HepG2 (cell line): ENCODE measurements around the gene HSD3B7. TPM values are rescaled to one million over a fixed set of nuclear protein-coding genes. Genes with fewer than 3 reads are reported as not detected.

Experiments used
- BRD4 ChIP-seq: sonication (generic); formaldehyde crosslinking; IDR thresholded peaks from 2 replicates; pipeline ENCODE4 v1.4.0; 2020; ENCODE audit warnings: missing genetic modification reagents
- GMEB2 ChIP-seq: IDR thresholded peaks from 2 replicates; pipeline ENCODE4 v1.6.1; 2016; ENCODE audit warnings: missing biosample characterization, missing genetic modification reagents, low read depth
- GPBP1L1 ChIP-seq: sonication (generic); formaldehyde crosslinking; IDR thresholded peaks from 2 replicates; pipeline ENCODE4 v1.5.0; 2020; ENCODE audit warnings: mild to moderate bottlenecking, missing genetic modification reagents
- GTF2F1 ChIP-seq: fragments of 150-350 bp; IDR thresholded peaks from 2 replicates; pipeline ENCODE4 v1.6.1; 2014; ENCODE audit warnings: low read length
- HOXA9 ChIP-seq: sonication (generic); formaldehyde crosslinking; IDR thresholded peaks from 2 replicates; pipeline ENCODE4 v1.8.1; 2022; ENCODE audit warnings: missing genetic modification reagents, mild to moderate bottlenecking, moderate library complexity, borderline replicate concordance
- KDM6A ChIP-seq: IDR thresholded peaks from 2 replicates; pipeline ENCODE4 v1.6.1; 2016; ENCODE audit warnings: low read depth
- NKX3-1 ChIP-seq: sonication (generic); formaldehyde crosslinking; IDR thresholded peaks from 2 replicates; pipeline ENCODE4 v1.5.0; 2020; ENCODE audit warnings: missing genetic modification reagents
- RARG ChIP-seq: sonication (generic); formaldehyde crosslinking; IDR thresholded peaks from 2 replicates; pipeline ENCODE4 v1.4.0; 2020; ENCODE audit warnings: low read depth, mild to moderate bottlenecking, missing genetic modification reagents
- RBM39 ChIP-seq: fragments of 200-400 bp; formaldehyde crosslinking; IDR thresholded peaks from one replicate; pipeline ENCODE4 v1.6.1; 2018; ENCODE audit warnings: antibody characterized with exemption, mild to moderate bottlenecking, low read depth, low read length; ENCODE audit not compliant: poor library complexity, severe bottlenecking
- SRSF1 ChIP-seq: fragments of 200-400 bp; formaldehyde crosslinking; optimal IDR thresholded peaks from 2 replicates; pipeline ENCODE3; 2017; ENCODE audit warnings: mild to moderate bottlenecking, low read depth, low read length, moderate library complexity
- ZBTB1 ChIP-seq: sonication (generic); formaldehyde crosslinking; IDR thresholded peaks from 2 replicates; pipeline ENCODE4 v1.4.0; 2020; ENCODE audit warnings: missing genetic modification reagents, borderline replicate concordance
- ZBTB7B ChIP-seq: sonication (generic); formaldehyde crosslinking; IDR thresholded peaks from 2 replicates; pipeline ENCODE4 v1.4.0; 2020; ENCODE audit warnings: missing genetic modification reagents
- ZFP1 ChIP-seq: IDR thresholded peaks from 2 replicates; pipeline ENCODE4 v1.6.1; 2016
- ZNF883 ChIP-seq: sonication (generic); formaldehyde crosslinking; IDR thresholded peaks from 2 replicates; pipeline ENCODE4 v1.5.1; 2020; ENCODE audit warnings: mild to moderate bottlenecking, missing genetic modification reagents; ENCODE audit errors: not compliant biosample characterization
- ZUFSP ChIP-seq: sonication (generic); formaldehyde crosslinking; IDR thresholded peaks from 2 replicates; pipeline ENCODE4 v1.9.0; 2021; ENCODE audit warnings: missing genetic modification reagents, mild to moderate bottlenecking, borderline replicate concordance
- polyA plus RNA-seq, 8 experiments: library from polyadenylated mRNA; depleted of rRNA in 3 of 8; stranded (reverse) in 7 of 8; unstranded in 1 of 8; fragments of >200 nt; fragmentation: Illumina TruSeq in 4 of 8; extraction: Trizol in 4 of 8; gene quantifications; 2 replicates each; pipeline versions ENCODE4 v1.2.1 to v1.2.3, GENCODE V29; 2011 to 2016; ENCODE audit warnings: low read depth in 4 of 8, missing spikeins in 1 of 8, mixed read lengths in 1 of 8; ENCODE audit not compliant: insufficient read depth in 1 of 8
- total RNA-seq, 5 experiments: library from RNA; depleted of rRNA; stranded (reverse); fragments of >200 nt; fragmentation: Illumina TruSeq; extraction: Trizol; gene quantifications; 2 replicates each; pipeline ENCODE4 v1.2.3, GENCODE V29; 2016; ENCODE audit warnings: low read depth in 1 of 5
- TF ChIP-seq, protein P1 (sequence below): sonication (generic); formaldehyde crosslinking; IDR thresholded peaks from 2 replicates; pipeline ENCODE4 v1.4.0; 2020; ENCODE audit warnings: missing genetic modification reagents, borderline replicate concordance
- TF ChIP-seq, protein P2 (sequence below): sonication (generic); formaldehyde crosslinking; conservative IDR thresholded peaks from 2 replicates; pipeline ENCODE4 v1.4.0; 2020; ENCODE audit warnings: missing genetic modification reagents

The HSD3B7 gene
- total and polyA plus RNA-seq, 2 of the 13 experiments (the other 11 are each of a cell fraction or from before 2014, with no cell fraction given): 32.9 to 69.7 TPM

DNA sequence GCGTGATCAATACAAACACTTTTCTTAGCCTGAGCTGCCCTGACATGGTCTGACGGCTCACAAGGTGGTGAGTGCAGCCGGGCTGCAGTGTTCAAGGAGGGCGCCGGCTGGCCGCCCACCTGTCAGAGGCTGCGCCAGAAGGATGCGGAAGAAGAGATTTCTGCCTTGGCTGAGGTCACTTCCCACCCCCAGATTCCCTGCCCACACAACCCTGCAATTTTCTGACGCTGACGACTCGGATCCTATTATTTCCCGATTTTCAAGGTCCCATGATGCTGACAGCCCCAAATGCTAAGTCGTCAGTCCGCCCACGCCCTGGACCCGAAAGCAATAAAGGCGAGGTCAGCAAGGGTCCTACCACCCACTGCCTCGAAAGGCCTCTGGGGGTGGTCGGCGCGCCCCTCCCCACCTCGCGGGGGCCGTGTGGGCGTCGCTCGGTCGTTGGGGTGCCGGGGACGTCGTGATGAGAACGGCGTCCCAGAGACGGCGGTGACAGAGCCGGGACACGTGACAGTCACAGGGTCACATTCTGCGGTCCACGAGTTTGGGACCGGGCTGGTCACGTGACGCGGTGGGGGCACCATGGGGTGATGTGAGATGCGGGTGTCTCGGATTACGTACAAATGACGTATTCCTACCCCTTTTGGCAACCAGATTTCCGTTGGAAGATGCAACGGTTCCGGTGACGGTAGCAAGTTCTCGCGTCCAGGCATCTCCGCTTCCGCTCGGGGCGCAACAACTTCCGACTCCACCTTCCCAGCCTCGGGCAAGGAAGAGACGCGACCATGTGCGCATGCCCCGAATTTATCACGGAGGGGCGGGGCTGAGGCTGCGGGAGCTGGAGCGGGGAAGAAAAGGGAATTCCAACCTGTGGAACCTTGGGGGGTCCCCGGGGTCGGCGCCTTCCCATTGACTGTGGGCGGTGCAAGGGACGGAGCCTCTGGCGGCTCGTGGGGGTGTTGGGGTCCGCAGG is 48.0 kb downstream of the HSD3B7 start, which contains the start of gene STX4 (continued):
- TF ChIP-seq, protein P1, sequence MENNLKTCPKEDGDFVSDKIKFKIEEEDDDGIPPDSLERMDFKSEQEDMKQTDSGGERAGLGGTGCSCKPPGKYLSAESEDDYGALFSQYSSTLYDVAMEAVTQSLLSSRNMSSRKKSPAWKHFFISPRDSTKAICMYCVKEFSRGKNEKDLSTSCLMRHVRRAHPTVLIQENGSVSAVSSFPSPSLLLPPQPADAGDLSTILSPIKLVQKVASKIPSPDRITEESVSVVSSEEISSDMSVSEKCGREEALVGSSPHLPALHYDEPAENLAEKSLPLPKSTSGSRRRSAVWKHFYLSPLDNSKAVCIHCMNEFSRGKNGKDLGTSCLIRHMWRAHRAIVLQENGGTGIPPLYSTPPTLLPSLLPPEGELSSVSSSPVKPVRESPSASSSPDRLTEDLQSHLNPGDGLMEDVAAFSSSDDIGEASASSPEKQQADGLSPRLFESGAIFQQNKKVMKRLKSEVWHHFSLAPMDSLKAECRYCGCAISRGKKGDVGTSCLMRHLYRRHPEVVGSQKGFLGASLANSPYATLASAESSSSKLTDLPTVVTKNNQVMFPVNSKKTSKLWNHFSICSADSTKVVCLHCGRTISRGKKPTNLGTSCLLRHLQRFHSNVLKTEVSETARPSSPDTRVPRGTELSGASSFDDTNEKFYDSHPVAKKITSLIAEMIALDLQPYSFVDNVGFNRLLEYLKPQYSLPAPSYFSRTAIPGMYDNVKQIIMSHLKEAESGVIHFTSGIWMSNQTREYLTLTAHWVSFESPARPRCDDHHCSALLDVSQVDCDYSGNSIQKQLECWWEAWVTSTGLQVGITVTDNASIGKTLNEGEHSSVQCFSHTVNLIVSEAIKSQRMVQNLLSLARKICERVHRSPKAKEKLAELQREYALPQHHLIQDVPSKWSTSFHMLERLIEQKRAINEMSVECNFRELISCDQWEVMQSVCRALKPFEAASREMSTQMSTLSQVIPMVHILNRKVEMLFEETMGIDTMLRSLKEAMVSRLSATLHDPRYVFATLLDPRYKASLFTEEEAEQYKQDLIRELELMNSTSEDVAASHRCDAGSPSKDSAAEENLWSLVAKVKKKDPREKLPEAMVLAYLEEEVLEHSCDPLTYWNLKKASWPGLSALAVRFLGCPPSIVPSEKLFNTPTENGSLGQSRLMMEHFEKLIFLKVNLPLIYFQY (CRISPR knock-in tag): no peak
- TF ChIP-seq, protein P2, sequence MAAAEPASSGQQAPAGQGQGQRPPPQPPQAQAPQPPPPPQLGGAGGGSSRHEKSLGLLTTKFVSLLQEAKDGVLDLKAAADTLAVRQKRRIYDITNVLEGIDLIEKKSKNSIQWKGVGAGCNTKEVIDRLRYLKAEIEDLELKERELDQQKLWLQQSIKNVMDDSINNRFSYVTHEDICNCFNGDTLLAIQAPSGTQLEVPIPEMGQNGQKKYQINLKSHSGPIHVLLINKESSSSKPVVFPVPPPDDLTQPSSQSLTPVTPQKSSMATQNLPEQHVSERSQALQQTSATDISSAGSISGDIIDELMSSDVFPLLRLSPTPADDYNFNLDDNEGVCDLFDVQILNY (CRISPR knock-in tag): no peak; the same call in 1 of the 2 replicates
- TF ChIP-seq ZBTB7B: no peak; the same call in 1 of the 2 replicates
- no peak for TF ChIP-seq KDM6A (CRISPR knock-in tag)
- TF ChIP-seq SRSF1: peak; percentile 93
- peak; percentile 65; the same call in 1 of the 2 replicates for TF ChIP-seq GMEB2 (CRISPR knock-in tag)
- peak; percentile 99 for TF ChIP-seq ZNF883 (CRISPR knock-in tag)
- peak; percentile 66; the same call in 1 of the 2 replicates for TF ChIP-seq BRD4 (CRISPR knock-in tag)
- TF ChIP-seq HOXA9 (CRISPR knock-in tag): no peak
- TF ChIP-seq RBM39: peak; percentile 29
- peak; percentile 78 for TF ChIP-seq NKX3-1 (CRISPR knock-in tag)
- no peak for TF ChIP-seq RARG (CRISPR knock-in tag)
- no peak for TF ChIP-seq GPBP1L1
- TF ChIP-seq GTF2F1: no peak
- no peak for TF ChIP-seq ZFP1 (CRISPR knock-in tag)
- peak; percentile 13; the same call in 1 of the 2 replicates for TF ChIP-seq ZBTB1 (CRISPR knock-in tag)
- TF ChIP-seq ZUFSP (CRISPR knock-in tag): no peak
